ENCODE measurements around the gene BSN. TPM values are rescaled to one million over a fixed set of nuclear protein-coding genes. Genes with fewer than 3 reads are reported as not detected.

Gene BSN
- total RNA-seq, 4 donors from 2014 or later = 0.04 to 0.59 (median 0.15) TPM

DNA sequence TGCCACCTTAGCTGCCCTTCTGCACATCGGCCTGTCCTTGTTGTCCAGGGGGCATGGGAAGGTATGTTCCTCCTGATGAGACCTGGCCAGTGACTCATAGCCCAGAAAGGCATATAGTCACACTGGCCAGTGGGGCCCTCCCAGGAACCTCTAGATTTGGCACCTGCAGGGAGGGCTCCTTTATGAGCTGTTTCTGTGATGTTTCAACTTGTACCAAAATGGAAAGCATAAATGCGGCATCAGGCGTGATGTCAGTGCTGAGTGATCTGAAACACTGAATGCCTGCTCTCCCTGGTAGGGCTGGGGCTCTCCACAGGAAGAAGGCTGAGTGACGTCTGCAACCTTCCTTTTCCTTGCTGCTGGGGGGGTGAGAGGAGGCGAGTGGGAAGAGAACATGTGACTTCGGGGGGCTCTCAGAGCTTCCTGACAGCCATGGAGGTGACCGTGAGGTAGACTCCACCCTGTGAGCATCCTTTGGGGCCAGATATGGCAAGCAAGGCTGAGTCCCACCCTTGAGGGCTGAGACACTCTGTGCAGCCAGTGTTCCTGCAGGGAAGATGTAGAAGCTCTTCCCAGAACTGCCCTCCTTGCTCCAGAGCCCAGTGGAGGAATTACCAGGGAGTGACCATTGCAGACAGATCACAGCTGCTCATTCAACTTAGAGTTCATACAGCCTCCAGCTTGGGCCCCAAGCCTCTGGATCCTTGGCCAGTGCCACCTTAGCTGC lies 82.8 kb downstream of the BSN start:
- no peak overlapping the region for H3K27ac ChIP-seq
- DNase-seq (ENCODE audit: low spot score in 2 of 2) = no peak
- no peaks in the 10 kb centered on the region for H3K27me3 ChIP-seq
- WGBS = 66% methylated on average over 6 of the region's 7 CpGs
- no peaks in the 10 kb centered on the region for H3K36me3 ChIP-seq
- TF ChIP-seq, protein P1, sequence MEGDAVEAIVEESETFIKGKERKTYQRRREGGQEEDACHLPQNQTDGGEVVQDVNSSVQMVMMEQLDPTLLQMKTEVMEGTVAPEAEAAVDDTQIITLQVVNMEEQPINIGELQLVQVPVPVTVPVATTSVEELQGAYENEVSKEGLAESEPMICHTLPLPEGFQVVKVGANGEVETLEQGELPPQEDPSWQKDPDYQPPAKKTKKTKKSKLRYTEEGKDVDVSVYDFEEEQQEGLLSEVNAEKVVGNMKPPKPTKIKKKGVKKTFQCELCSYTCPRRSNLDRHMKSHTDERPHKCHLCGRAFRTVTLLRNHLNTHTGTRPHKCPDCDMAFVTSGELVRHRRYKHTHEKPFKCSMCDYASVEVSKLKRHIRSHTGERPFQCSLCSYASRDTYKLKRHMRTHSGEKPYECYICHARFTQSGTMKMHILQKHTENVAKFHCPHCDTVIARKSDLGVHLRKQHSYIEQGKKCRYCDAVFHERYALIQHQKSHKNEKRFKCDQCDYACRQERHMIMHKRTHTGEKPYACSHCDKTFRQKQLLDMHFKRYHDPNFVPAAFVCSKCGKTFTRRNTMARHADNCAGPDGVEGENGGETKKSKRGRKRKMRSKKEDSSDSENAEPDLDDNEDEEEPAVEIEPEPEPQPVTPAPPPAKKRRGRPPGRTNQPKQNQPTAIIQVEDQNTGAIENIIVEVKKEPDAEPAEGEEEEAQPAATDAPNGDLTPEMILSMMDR (IDR thresholded peaks at IDR 0.05) = no peak
- TF ChIP-seq EP300 (IDR thresholded peaks at IDR 0.05) = no peak
- TF ChIP-seq POLR2AphosphoS5 (IDR thresholded peaks at IDR 0.05) = no peak
- no peak for TF ChIP-seq POLR2A (IDR thresholded peaks at IDR 0.05)
- no peak overlapping the region for H3K4me3 ChIP-seq
- peaks cover 6% of the 10 kb centered on the region for H3K4me1 ChIP-seq
- H3K9me3 ChIP-seq = no peaks in the 10 kb centered on the region

DNA sequence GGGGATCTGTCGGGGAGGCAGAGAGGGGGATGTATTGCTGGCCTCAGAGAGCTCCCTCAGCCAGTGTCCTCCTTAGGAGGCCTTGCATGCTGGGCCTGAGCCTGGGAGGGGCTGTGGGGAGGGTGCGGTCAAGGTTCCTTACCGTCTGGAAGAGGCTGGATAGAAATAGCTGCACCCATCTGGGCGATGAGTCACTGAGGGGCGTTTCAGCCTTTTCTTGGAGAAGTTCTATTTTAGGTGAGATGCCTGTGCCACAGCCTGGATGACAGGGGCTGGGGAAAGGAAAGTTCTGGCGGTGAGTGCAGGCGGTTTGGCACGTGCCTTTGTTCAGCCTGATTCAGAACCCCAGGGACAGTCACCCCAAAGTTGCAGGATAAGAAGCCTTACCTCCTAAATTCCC lies 84.2 kb downstream of the BSN start:
- Histone ChIP-seq H3K4me1 (peaks cover 6% of the 10 kb centered on the region), H3K9me3 (no peaks in the 10 kb centered on the region), H3K36me3 (no peaks in the 10 kb centered on the region), H3K27ac (no peak overlapping the region), H3K27me3 (no peaks in the 10 kb centered on the region), H3K4me3 (no peak overlapping the region)
- DNase-seq (ENCODE audit: low spot score in 2 of 2) = no peak
- WGBS = 38% methylated on average over 8 of the region's 8 CpGs
- TF ChIP-seq, protein P1 (IDR thresholded peaks at IDR 0.05) = no peak
- no peak for TF ChIP-seq EP300 (IDR thresholded peaks at IDR 0.05)
- TF ChIP-seq POLR2A (IDR thresholded peaks at IDR 0.05) = no peak
- no peak for TF ChIP-seq POLR2AphosphoS5 (IDR thresholded peaks at IDR 0.05)

DNA sequence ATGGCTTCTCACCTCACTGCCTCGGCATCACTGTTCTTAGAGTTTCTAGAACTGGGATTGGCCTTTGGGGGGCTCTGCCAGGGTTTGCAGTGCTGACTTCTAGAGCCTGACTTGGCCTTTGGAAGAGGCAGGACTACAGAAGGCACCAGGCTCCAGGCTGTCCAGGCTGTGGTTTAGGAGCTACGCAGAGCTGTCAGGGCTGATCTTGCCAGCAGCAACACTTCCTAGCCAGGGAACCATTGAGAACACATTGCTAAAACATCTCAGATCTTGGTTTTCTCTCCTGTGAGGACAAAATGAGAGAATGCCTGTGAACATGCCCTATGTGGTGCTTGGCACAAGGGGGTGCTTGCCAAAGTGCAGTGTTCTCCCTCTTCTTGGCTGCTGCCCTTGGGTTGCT lies 85.3 kb downstream of the BSN start:
- no peak overlapping the region for H3K27ac ChIP-seq
- no peak overlapping the region for H3K4me3 ChIP-seq
- WGBS = 60% methylated on average over 1 of the region's 2 CpGs
- no peak for TF ChIP-seq POLR2AphosphoS5 (IDR thresholded peaks at IDR 0.05)
- no peak for TF ChIP-seq EP300 (IDR thresholded peaks at IDR 0.05)
- TF ChIP-seq, protein P1 (IDR thresholded peaks at IDR 0.05) = no peak
- TF ChIP-seq POLR2A (IDR thresholded peaks at IDR 0.05) = no peak
- no peaks in the 10 kb centered on the region for H3K36me3 ChIP-seq
- no peaks in the 10 kb centered on the region for H3K9me3 ChIP-seq
- DNase-seq (ENCODE audit: low spot score in 2 of 2) = no peak
- H3K4me1 ChIP-seq = peaks cover 6% of the 10 kb centered on the region
- no peaks in the 10 kb centered on the region for H3K27me3 ChIP-seq

DNA sequence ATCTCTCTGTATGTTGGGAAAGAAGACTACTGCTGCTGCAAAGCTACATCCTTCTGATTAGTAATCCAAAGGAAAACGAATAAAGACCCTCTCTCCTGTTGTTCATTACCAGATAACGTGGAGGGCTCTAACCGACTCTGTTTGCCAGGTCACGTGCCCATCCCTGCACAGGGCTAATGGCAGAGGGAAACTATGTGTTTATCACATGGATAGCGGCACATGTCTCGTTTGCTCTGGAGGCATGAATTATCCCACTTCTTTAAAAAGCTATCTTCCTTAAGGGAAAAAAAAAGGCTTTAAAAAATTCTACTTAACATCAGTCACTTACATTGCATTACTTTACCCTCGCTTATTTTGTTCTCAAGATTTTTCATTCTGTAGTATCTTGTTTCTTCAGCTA lies 87.0 kb downstream of the BSN start:
- Histone ChIP-seq H3K9me3 (no peaks in the 10 kb centered on the region), H3K4me3 (no peak overlapping the region), H3K4me1 (peaks cover 6% of the 10 kb centered on the region), H3K27ac (no peak overlapping the region), H3K36me3 (no peaks in the 10 kb centered on the region), H3K27me3 (no peaks in the 10 kb centered on the region)
- no peak for TF ChIP-seq EP300 (IDR thresholded peaks at IDR 0.05)
- TF ChIP-seq, protein P1 (IDR thresholded peaks at IDR 0.05) = no peak
- TF ChIP-seq POLR2A (IDR thresholded peaks at IDR 0.05) = no peak
- TF ChIP-seq POLR2AphosphoS5 (IDR thresholded peaks at IDR 0.05) = no peak
- 72% methylated on average over 7 of the region's 7 CpGs for WGBS
- DNase-seq (ENCODE audit: low spot score in 2 of 2) = no peak

DNA sequence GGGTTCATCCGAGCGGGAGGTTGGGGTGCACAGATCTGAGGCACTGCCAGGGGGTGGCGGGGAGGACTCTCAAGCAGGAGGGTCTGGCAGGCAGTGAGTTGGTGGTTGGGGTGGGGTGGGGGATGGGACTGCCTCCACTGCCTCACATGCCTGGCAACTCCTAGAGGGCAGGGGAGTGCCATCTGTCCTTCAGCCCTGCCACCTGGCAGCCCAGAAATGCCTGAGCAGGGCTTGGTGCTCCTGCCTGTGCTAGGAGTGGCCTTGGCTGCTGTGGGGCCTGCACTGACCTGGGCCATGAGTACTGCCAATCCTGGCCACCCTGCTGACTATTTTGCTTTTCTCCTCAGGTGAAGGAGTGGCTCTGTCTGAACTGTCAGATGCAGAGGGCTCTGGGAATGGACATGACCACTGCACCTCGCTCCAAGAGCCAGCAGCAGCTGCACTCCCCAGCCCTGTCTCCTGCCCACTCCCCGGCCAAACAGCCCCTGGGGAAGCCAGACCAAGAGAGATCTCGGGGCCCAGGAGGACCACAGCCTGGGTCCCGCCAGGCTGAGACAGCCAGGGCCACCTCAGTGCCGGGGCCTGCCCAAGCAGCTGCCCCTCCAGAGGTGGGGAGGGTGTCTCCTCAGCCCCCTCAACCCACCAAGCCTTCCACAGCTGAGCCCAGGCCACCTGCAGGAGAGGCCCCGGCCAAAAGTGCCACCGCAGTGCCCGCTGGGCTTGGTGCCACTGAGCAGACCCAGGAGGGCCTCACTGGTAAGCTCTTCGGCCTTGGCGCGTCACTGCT lies 87.8 kb downstream of the BSN start:
- Histone ChIP-seq H3K9me3 (no peaks in the 10 kb centered on the region), H3K36me3 (no peaks in the 10 kb centered on the region), H3K4me3 (no peak overlapping the region), H3K27ac (no peak overlapping the region), H3K27me3 (no peaks in the 10 kb centered on the region), H3K4me1 (peaks cover 6% of the 10 kb centered on the region)
- WGBS = 97% methylated on average over 7 of the region's 14 CpGs
- no peak for DNase-seq (ENCODE audit: low spot score in 2 of 2)
- TF ChIP-seq, protein P1 (IDR thresholded peaks at IDR 0.05) = no peak
- TF ChIP-seq POLR2AphosphoS5 (IDR thresholded peaks at IDR 0.05) = no peak
- TF ChIP-seq EP300 (IDR thresholded peaks at IDR 0.05) = no peak
- no peak for TF ChIP-seq POLR2A (IDR thresholded peaks at IDR 0.05)

Measured in suprapubic skin (tissue), 4 donors.